ENCODE measurements around the gene PIANP. TPM values are rescaled to one million over a fixed set of nuclear protein-coding genes. Genes with fewer than 3 reads are reported as not detected.

Gene PIANP
- total and polyA plus RNA-seq, 10 of the 15 experiments (the other 5 are each of a cell fraction or from before 2014, with no cell fraction given) = 0.08 to 0.12 (median 0.08) TPM; not detected in 7

DNA sequence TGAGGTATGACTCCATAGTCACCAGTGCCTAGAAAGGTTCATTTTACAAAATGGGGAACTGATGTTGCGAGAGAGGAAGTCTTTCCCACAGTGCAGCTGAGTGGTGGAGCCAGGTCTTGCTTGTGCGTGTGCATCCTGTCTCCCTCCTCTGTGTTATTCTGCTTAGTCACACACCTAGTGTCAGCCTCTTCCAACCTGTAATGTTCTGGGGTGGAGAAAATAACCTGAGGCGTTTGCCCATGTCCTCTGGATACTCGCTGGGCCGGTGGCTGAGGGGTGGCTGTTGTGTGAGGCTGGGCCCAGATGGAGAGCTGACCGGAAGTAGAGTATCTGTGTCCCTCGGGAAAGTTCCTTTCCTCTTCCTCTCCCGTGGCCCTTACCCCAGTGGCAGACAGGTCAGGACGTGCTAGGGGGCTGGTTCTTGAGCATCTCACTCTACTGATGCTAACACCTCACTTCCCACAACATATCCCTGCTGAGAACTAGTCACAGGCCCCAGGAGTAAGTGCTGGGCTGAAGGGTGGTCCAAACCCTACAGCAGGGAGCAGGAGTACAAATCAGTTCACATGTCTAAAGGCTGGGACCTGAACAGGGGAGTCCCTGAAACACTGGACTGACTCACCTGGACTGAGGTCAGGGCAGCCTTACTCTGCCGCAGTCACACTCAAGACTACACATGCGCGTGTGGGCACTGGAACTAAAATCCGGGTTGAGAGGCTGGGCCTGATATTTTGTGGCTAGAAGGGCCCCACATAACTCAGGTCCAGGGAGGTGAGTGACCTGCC lies 45.3 kb upstream of the PIANP start (continued):
- TF ChIP-seq HDAC6 (IDR thresholded peaks at IDR 0.05; ENCODE audit: unreplicated experiment) (no peak), NBN (IDR thresholded peaks at IDR 0.05) (no peak), YBX1 (IDR thresholded peaks at IDR 0.05) (no peak), BCL11A (IDR thresholded peaks at IDR 0.05; ENCODE audit: low read depth, low read length) (no peak), EP300 (IDR thresholded peaks at IDR 0.05; ENCODE audit: borderline replicate concordance in 1 of 2, control insufficient read depth in 1 of 2, low read depth in 2 of 2, low read length in 2 of 2) (no peak), TCF7 (IDR thresholded peaks at IDR 0.05; ENCODE audit: borderline replicate concordance) (no peak), CREM (IDR thresholded peaks at IDR 0.05; ENCODE audit: low read depth) (no peak), MTA3 (IDR thresholded peaks at IDR 0.05; ENCODE audit: borderline replicate concordance, low read length) (peak; percentile 23; the same call in 1 of the 2 replicates), TBL1XR1 (IDR thresholded peaks at IDR 0.05; ENCODE audit: low read depth, low read length) (no peak), SIX5 (IDR thresholded peaks at IDR 0.05; ENCODE audit: low read depth, low read length, severe bottlenecking) (no peak), NR2C2 (IDR thresholded peaks at IDR 0.05; ENCODE audit: borderline replicate concordance, control insufficient read depth, insufficient read length, low read depth) (no peak), ATF7 (IDR thresholded peaks at IDR 0.05; ENCODE audit: low read depth) (no peak), JUNB (IDR thresholded peaks at IDR 0.05) (no peak), CHD1 (IDR thresholded peaks at IDR 0.05; ENCODE audit: low read depth, low read length) (no peak), CBX5 (IDR thresholded peaks at IDR 0.05; ENCODE audit: low read depth) (no peak), TCF12 (IDR thresholded peaks at IDR 0.05; ENCODE audit: low read depth, low read length) (no peak), MEF2A (IDR thresholded peaks at IDR 0.05; ENCODE audit: insufficient read depth, low read depth, low read length) (no peak), ZSCAN29 (IDR thresholded peaks at IDR 0.05) (no peak), STAT1 (conservative IDR thresholded peaks at IDR 0.05) (no peak), CEBPB (IDR thresholded peaks at IDR 0.05; ENCODE audit: borderline replicate concordance in 1 of 2, low read depth in 2 of 2, low read length in 2 of 2) (no peak), KAT2A (conservative IDR thresholded peaks at IDR 0.05; ENCODE audit: control insufficient read depth, low read depth, low read length) (no peak), ZNF207 (IDR thresholded peaks at IDR 0.05; ENCODE audit: borderline replicate concordance) (no peak), RFX5 (IDR thresholded peaks at IDR 0.05; ENCODE audit: low read depth, low read length) (no peak), SMARCA5 (IDR thresholded peaks at IDR 0.05) (no peak)
- TF ChIP-seq, protein P1, sequence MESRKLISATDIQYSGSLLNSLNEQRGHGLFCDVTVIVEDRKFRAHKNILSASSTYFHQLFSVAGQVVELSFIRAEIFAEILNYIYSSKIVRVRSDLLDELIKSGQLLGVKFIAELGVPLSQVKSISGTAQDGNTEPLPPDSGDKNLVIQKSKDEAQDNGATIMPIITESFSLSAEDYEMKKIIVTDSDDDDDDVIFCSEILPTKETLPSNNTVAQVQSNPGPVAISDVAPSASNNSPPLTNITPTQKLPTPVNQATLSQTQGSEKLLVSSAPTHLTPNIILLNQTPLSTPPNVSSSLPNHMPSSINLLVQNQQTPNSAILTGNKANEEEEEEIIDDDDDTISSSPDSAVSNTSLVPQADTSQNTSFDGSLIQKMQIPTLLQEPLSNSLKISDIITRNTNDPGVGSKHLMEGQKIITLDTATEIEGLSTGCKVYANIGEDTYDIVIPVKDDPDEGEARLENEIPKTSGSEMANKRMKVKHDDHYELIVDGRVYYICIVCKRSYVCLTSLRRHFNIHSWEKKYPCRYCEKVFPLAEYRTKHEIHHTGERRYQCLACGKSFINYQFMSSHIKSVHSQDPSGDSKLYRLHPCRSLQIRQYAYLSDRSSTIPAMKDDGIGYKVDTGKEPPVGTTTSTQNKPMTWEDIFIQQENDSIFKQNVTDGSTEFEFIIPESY (IDR thresholded peaks at IDR 0.05) = no peak
- TF ChIP-seq, protein P2, sequence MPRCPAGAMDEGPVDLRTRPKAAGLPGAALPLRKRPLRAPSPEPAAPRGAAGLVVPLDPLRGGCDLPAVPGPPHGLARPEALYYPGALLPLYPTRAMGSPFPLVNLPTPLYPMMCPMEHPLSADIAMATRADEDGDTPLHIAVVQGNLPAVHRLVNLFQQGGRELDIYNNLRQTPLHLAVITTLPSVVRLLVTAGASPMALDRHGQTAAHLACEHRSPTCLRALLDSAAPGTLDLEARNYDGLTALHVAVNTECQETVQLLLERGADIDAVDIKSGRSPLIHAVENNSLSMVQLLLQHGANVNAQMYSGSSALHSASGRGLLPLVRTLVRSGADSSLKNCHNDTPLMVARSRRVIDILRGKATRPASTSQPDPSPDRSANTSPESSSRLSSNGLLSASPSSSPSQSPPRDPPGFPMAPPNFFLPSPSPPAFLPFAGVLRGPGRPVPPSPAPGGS (IDR thresholded peaks at IDR 0.05; ENCODE audit: borderline replicate concordance, insufficient read depth, low read depth, low read length, poor library complexity, severe bottlenecking) = no peak
- TF ChIP-seq, protein P3, sequence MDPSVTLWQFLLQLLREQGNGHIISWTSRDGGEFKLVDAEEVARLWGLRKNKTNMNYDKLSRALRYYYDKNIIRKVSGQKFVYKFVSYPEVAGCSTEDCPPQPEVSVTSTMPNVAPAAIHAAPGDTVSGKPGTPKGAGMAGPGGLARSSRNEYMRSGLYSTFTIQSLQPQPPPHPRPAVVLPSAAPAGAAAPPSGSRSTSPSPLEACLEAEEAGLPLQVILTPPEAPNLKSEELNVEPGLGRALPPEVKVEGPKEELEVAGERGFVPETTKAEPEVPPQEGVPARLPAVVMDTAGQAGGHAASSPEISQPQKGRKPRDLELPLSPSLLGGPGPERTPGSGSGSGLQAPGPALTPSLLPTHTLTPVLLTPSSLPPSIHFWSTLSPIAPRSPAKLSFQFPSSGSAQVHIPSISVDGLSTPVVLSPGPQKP (IDR thresholded peaks at IDR 0.05; ENCODE audit: low read depth, low read length) = no peak
